Esophagus (tissue), 2 donors: Measurements from ENCODE around the gene HPCAL1. TPM values are rescaled to one million over a fixed set of nuclear protein-coding genes. Genes with fewer than 3 reads are reported as not detected.
"Not testable (repeated sequence)": the region's sequence is repeated elsewhere in the genome, so short reads cannot be mapped to it uniquely, and the experiment has no call there.

Experiments used
- H3K27ac ChIP-seq, 2 donors: one replicate each; pipeline ENCODE4 v1.5.1; 2013; ENCODE audit warnings: low read depth in 2 of 2, mild to moderate bottlenecking in 2 of 2, inconsistent platforms in 1 of 2, low read length in 1 of 2, moderate library complexity in 1 of 2
- H3K27me3 ChIP-seq, 2 donors: one replicate each; pipeline ENCODE4 v1.6.1; 2013; ENCODE audit warnings: low read length in 2 of 2, control low read depth in 1 of 2, mild to moderate bottlenecking in 1 of 2; ENCODE audit not compliant: insufficient read depth in 2 of 2, control insufficient read depth in 1 of 2
- H3K36me3 ChIP-seq, 2 donors: one replicate each; pipeline ENCODE4 v1.6.1; 2013; ENCODE audit warnings: low read length in 1 of 2; ENCODE audit not compliant: control insufficient read depth in 2 of 2, insufficient read depth in 2 of 2
- H3K4me1 ChIP-seq, 2 donors: one replicate each; pipeline ENCODE4 v1.6.1; 2013; ENCODE audit warnings: low read length in 1 of 2; ENCODE audit not compliant: control insufficient read depth in 2 of 2, insufficient read depth in 2 of 2
- H3K4me3 ChIP-seq, 2 donors: one replicate each; pipeline ENCODE4 v1.5.1; 2013; ENCODE audit warnings: low read length in 2 of 2, mild to moderate bottlenecking in 2 of 2, low read depth in 1 of 2, moderate library complexity in 1 of 2
- H3K9me3 ChIP-seq, 2 donors: one replicate each; pipeline ENCODE4 v1.6.1; 2013; ENCODE audit warnings: mild to moderate bottlenecking in 2 of 2, low read depth in 1 of 2, low read length in 1 of 2, moderate library complexity in 1 of 2; ENCODE audit not compliant: control insufficient read depth in 2 of 2, insufficient read depth in 1 of 2
- WGBS, 2 donors: extraction: QIAGEN DNeasy Blood & Tissue Kit; methylation state at CpG; one replicate each; pipeline ENCODE4 v1.1.7; 2013; 5-methylcytosine and 5-hydroxymethylcytosine counted together
- polyA plus RNA-seq, 2 donors: library from polyadenylated mRNA; stranded (reverse); fragments of 200-250 nt; gene quantifications; one replicate each; pipeline ENCODE4 v1.2.3, GENCODE V29; 2013
- donor health status: healthy with polysubstance abuse.
- donor health status: Bipolar disorder and iron deficiency.

The HPCAL1 gene
- polyA plus RNA-seq, 2 donors: 6.2 to 13.2 TPM

GRCh38 chr2:10258326-10258725 is 44.4 kb upstream of the HPCAL1 start:
- Histone ChIP-seq H3K27me3 (no peaks in the 10 kb centered on the region), H3K4me3 (no peak overlapping the region), H3K9me3 (no peaks in the 10 kb centered on the region), H3K27ac (no peak overlapping the region), H3K36me3 (no peaks in the 10 kb centered on the region), H3K4me1 (no peaks in the 10 kb centered on the region)
- 81 to 83% methylated on average over 5 of the region's 5 CpGs for WGBS, 2 donors

DNA sequence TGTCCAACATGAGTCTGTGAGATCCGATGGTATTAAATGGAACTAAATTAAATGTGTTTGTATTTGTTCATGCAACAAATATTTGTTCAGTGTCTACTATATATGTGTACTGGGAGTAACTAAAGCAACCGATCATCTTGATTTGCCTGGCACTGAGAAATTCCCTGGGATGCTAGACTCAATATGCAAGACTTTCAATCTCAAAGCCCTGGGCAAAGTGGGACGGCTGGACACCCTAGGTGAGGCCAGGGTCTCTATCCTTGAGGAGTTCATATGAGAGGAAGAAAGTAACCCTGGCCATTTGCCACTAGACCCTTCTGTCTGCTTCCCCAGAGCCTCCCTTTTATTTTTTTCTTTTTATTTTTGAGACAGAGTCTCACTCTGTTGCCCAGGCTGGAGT is 44.0 kb upstream of the HPCAL1 start:
- 78 to 85% methylated on average over 3 of the region's 3 CpGs for WGBS, 2 donors
- H3K9me3 ChIP-seq: no peaks in the 10 kb centered on the region
- no peaks in the 10 kb centered on the region for H3K27me3 ChIP-seq
- H3K36me3 ChIP-seq: no peaks in the 10 kb centered on the region
- H3K4me3 ChIP-seq: no peak overlapping the region
- H3K4me1 ChIP-seq: no peaks in the 10 kb centered on the region
- H3K27ac ChIP-seq: no peak overlapping the region

GRCh38 chr2:10260130-10260529 is 42.6 kb upstream of the HPCAL1 start:
- Histone ChIP-seq H3K4me3 (no peak overlapping the region), H3K27ac (no peak overlapping the region), H3K36me3 (no peaks in the 10 kb centered on the region), H3K4me1 (no peaks in the 10 kb centered on the region), H3K27me3 (no peaks in the 10 kb centered on the region), H3K9me3 (no peaks in the 10 kb centered on the region)
- 67 to 80% methylated on average over 12 of the region's 12 CpGs for WGBS, 2 donors

DNA sequence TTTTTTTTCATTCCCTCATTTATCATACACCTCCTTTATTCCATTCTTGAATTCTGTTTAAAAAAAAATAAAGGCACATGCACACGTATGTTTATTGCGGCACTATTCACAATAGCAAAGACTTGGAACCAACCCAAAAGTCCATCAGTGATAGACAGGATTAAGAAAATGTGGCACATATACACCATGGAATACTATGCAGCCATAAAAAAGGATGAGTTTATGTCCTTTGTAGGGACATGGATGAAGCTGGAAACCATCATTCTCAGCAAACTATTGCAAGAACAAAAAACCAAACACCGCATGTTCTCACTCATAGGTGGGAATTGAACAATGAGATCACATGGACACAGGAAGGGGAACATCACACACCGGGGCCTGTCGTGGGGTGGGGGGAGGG is 39.2 kb upstream of the HPCAL1 start:
- H3K27me3 ChIP-seq, H3K27ac ChIP-seq, H3K36me3 ChIP-seq, H3K4me3 ChIP-seq, H3K9me3 ChIP-seq, H3K4me1 ChIP-seq: not testable (repeated sequence)
- 80 to 98% methylated on average over 2 to 5 of the region's 5 CpGs for WGBS, 2 donors

GRCh38 chr2:10264506-10265328 is 38.0 kb upstream of the HPCAL1 start:
- no peaks in the 10 kb centered on the region for H3K27me3 ChIP-seq
- 87 to 88% methylated on average over 26 of the region's 26 CpGs for WGBS, 2 donors
- H3K36me3 ChIP-seq: no peaks in the 10 kb centered on the region
- no peaks in the 10 kb centered on the region for H3K9me3 ChIP-seq
- H3K27ac ChIP-seq: no peak overlapping the region
- H3K4me1 ChIP-seq: no peaks in the 10 kb centered on the region
- no peak overlapping the region for H3K4me3 ChIP-seq

GRCh38 chr2:10265329-10266132 is 37.2 kb upstream of the HPCAL1 start:
- H3K4me3 ChIP-seq: no peak overlapping the region
- H3K9me3 ChIP-seq: no peaks in the 10 kb centered on the region
- no peak overlapping the region for H3K27ac ChIP-seq
- H3K36me3 ChIP-seq: no peaks in the 10 kb centered on the region
- H3K27me3 ChIP-seq: no peaks in the 10 kb centered on the region
- WGBS, 2 donors: 90 to 91% methylated on average over 18 of the region's 18 CpGs
- H3K4me1 ChIP-seq: no peaks in the 10 kb centered on the region

DNA sequence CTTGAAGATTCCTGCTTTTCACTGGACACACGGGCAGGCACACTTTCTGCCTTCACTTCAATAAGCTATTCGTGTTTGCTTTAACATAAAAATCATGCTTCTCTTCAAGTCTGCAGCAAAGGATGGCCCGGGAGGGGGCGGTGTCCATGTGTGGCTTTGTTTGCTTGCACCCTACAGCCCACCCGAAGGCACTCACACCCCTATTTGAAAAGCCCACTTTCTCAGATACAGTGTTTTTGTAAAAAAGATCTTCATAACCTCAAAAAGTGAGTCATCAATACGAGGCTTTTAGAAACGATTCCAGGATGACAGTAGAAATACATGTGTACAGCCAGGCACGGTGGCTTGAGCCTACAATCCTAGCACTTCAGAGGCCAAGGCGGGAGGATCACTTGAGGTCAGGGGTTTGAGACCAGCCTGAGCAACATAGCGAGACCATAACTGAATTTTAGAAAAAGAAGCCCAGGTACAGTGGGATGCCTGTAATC is 36.5 kb upstream of the HPCAL1 start:
- no peaks in the 10 kb centered on the region for H3K36me3 ChIP-seq
- H3K4me3 ChIP-seq: no peak overlapping the region
- 61 to 71% methylated on average over 10 of the region's 10 CpGs for WGBS, 2 donors
- H3K9me3 ChIP-seq: no peaks in the 10 kb centered on the region
- no peaks in the 10 kb centered on the region for H3K4me1 ChIP-seq
- H3K27ac ChIP-seq: no peak overlapping the region
- no peaks in the 10 kb centered on the region for H3K27me3 ChIP-seq

DNA sequence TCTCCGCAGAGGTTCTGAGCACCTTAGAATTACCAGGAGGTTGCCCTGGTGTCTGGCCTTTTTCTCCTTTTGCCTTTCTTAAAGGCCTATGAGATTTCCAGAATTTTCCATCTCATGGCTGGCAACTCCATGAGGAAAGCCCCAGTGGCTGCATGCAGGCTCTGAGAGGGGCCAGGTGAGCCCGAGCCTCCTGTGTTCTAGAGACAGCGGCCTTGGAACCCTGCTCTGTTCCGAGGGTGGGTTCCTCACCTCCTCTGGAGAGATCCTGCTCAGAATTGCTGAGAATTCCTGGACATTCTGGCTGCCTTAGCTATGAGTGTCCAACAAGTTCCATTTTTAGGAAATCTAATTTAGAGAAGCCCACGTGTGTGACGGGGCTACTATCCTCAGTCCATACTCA is 35.7 kb upstream of the HPCAL1 start:
- H3K27ac ChIP-seq: no peak overlapping the region
- WGBS, 2 donors: 88 to 92% methylated on average over 6 of the region's 6 CpGs
- no peaks in the 10 kb centered on the region for H3K9me3 ChIP-seq
- H3K4me1 ChIP-seq: no peaks in the 10 kb centered on the region
- no peaks in the 10 kb centered on the region for H3K36me3 ChIP-seq
- no peaks in the 10 kb centered on the region for H3K27me3 ChIP-seq
- H3K4me3 ChIP-seq: no peak overlapping the region

GRCh38 chr2:10267551-10268465 is 34.9 kb upstream of the HPCAL1 start:
- no peaks in the 10 kb centered on the region for H3K4me1 ChIP-seq
- H3K4me3 ChIP-seq: no peak overlapping the region
- H3K27me3 ChIP-seq: no peaks in the 10 kb centered on the region
- H3K9me3 ChIP-seq: no peaks in the 10 kb centered on the region
- no peak overlapping the region for H3K27ac ChIP-seq
- WGBS, 2 donors: 69 to 78% methylated on average over 34 of the region's 34 CpGs
- no peaks in the 10 kb centered on the region for H3K36me3 ChIP-seq
